NT2/D1 (cell line): ENCODE data around the gene NRBF2.

Experiments used
- DNase-seq: peaks from one replicate; pipeline ENCODE4 v3.0.0-alpha.2; 2011; ENCODE audit warnings: low read depth, low spot score
- H3K27me3 ChIP-seq: 2 replicates; pipeline ENCODE4 v1.6.0; 2011; ENCODE audit warnings: mild to moderate bottlenecking; ENCODE audit not compliant: insufficient read length, insufficient read depth
- H3K36me3 ChIP-seq: 2 replicates; pipeline ENCODE4 v1.6.1; 2011; ENCODE audit warnings: mild to moderate bottlenecking, low read length, mixed read lengths; ENCODE audit not compliant: insufficient read depth, insufficient read length
- H3K4me1 ChIP-seq: 2 replicates; pipeline ENCODE4 v1.5.1; 2011; ENCODE audit not compliant: insufficient read depth, insufficient read length
- H3K4me3 ChIP-seq: 2 replicates; pipeline ENCODE4 v1.5.1; 2011; ENCODE audit warnings: low read depth; ENCODE audit not compliant: insufficient read length
- H3K9ac ChIP-seq: 2 replicates; pipeline ENCODE4 v1.6.0; 2011; ENCODE audit warnings: low read depth; ENCODE audit not compliant: insufficient read length
- H3K9me3 ChIP-seq: 2 replicates; pipeline ENCODE4 v1.5.1; 2011; ENCODE audit warnings: mild to moderate bottlenecking, low read length; ENCODE audit not compliant: insufficient read depth
- SUZ12 ChIP-seq: IDR thresholded peaks from 2 replicates; pipeline ENCODE4 v1.6.1; 2011; ENCODE audit not compliant: insufficient read length, insufficient read depth; ENCODE audit errors: extremely low read depth
- YY1 ChIP-seq: IDR thresholded peaks from 2 replicates; pipeline ENCODE4 v1.6.1; 2011; ENCODE audit not compliant: insufficient read length, insufficient read depth
- ZNF274 ChIP-seq: IDR thresholded peaks from 2 replicates; pipeline ENCODE4 v1.6.1; 2011; ENCODE audit warnings: mild to moderate bottlenecking, low read depth, low read length

NRBF2 gene

GRCh38 chr10:63165249-63165648 is 32.1 kb downstream of the NRBF2 start:
- Histone ChIP-seq H3K36me3 (peaks cover 35% of the 10 kb centered on the region), H3K4me1 (no peaks in the 10 kb centered on the region), H3K27me3 (no peaks in the 10 kb centered on the region), H3K4me3 (no peak overlapping the region), H3K9ac (no peak overlapping the region), H3K9me3 (no peaks in the 10 kb centered on the region)
- TF ChIP-seq ZNF274 (no peak), YY1 (no peak), SUZ12 (no peak)
- DNase-seq, result no peak

- H3K36me3 ChIP-seq, result peaks cover 42% of the 10 kb centered on the region
These were observed 33.7 kb downstream of the NRBF2 start for GRCh38 chr10:63166742-63167258.

GRCh38 chr10:63168821-63169462 is 35.8 kb downstream of the NRBF2 start:
- TF ChIP-seq SUZ12 (no peak), ZNF274 (no peak), YY1 (no peak)
- Histone ChIP-seq H3K36me3 (peaks cover 55% of the 10 kb centered on the region), H3K4me1 (no peaks in the 10 kb centered on the region), H3K9ac (no peak overlapping the region), H3K9me3 (no peaks in the 10 kb centered on the region), H3K27me3 (no peaks in the 10 kb centered on the region), H3K4me3 (no peak overlapping the region)
- DNase-seq, result no peak

More at GRCh38 chr10:63166742-63167258, 33.7 kb downstream of the NRBF2 start:
- H3K9ac ChIP-seq, result no peak overlapping the region
- TF ChIP-seq ZNF274 (no peak), SUZ12 (no peak), YY1 (no peak)
- H3K9me3 ChIP-seq, result no peaks in the 10 kb centered on the region
- peak; percentile 33 for DNase-seq
- H3K27me3 ChIP-seq, result no peaks in the 10 kb centered on the region
- no peak overlapping the region for H3K4me3 ChIP-seq
- H3K4me1 ChIP-seq, result no peaks in the 10 kb centered on the region

DNA sequence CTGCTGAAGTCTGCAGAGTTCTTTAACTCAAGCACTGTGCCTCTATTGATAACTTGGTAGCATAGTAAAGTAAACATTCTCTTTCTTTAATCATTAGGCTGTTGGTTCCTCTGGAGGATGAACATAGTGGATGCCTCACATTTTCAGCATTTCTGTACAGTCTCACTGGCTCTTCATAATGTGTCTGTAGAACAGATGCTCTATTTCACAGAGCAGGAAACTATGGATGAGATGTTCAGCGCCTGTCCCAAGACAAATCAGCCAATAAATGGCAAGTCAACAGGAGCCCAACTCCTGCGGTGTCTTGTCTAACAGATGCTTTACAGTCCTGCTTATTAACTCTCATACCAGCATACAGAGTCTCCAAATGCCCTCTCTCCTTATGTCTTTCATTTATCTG is 36.5 kb downstream of the NRBF2 start:
- no peaks in the 10 kb centered on the region for H3K4me1 ChIP-seq
- H3K9me3 ChIP-seq, result no peaks in the 10 kb centered on the region
- TF ChIP-seq ZNF274 (no peak), YY1 (no peak), SUZ12 (no peak)
- no peaks in the 10 kb centered on the region for H3K27me3 ChIP-seq
- H3K36me3 ChIP-seq, result peaks cover 61% of the 10 kb centered on the region
- DNase-seq, result no peak
- no peak overlapping the region for H3K9ac ChIP-seq
- H3K4me3 ChIP-seq, result no peak overlapping the region

GRCh38 chr10:63171255-63171855 is 38.2 kb downstream of the NRBF2 start:
- no peaks in the 10 kb centered on the region for H3K4me1 ChIP-seq
- no peak overlapping the region for H3K4me3 ChIP-seq
- H3K9ac ChIP-seq, result no peak overlapping the region
- no peaks in the 10 kb centered on the region for H3K27me3 ChIP-seq
- peaks cover 60% of the 10 kb centered on the region for H3K36me3 ChIP-seq
- TF ChIP-seq ZNF274 (no peak), YY1 (no peak), SUZ12 (no peak)
- no peak for DNase-seq
- H3K9me3 ChIP-seq, result no peaks in the 10 kb centered on the region

DNA sequence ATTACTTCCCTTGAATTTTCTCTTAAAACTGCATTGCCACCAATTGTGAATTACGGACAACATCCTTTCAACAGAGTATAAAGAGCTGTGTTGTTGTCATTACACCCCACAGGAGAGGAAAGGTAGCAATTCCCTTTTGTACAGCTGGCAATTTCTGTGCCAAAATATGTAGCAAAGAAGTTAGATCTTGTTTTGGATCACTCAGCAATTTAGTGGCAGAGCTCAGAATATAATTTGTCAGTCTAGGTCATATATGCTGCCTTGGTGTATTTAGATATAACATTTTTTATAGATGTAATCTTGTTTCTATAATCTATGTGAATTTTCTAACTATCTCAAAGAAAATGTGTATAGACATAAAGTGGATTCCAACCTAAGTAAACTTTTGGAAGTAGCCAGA is 38.8 kb downstream of the NRBF2 start:
- no peaks in the 10 kb centered on the region for H3K4me1 ChIP-seq
- H3K27me3 ChIP-seq, result no peaks in the 10 kb centered on the region
- no peaks in the 10 kb centered on the region for H3K9me3 ChIP-seq
- H3K4me3 ChIP-seq, result no peak overlapping the region
- no peak overlapping the region for H3K9ac ChIP-seq
- peaks cover 61% of the 10 kb centered on the region for H3K36me3 ChIP-seq
- no peak for DNase-seq
- TF ChIP-seq SUZ12 (no peak), YY1 (no peak), ZNF274 (no peak)

GRCh38 chr10:63173468-63174232 is 40.5 kb downstream of the NRBF2 start:
- no peaks in the 10 kb centered on the region for H3K9me3 ChIP-seq
- no peak for DNase-seq

More at GRCh38 chr10:63173468-63174232, 40.5 kb downstream of the NRBF2 start:
- Histone ChIP-seq H3K4me3 (no peak overlapping the region), H3K36me3 (peaks cover 64% of the 10 kb centered on the region), H3K27me3 (no peaks in the 10 kb centered on the region), H3K9ac (no peak overlapping the region), H3K4me1 (no peaks in the 10 kb centered on the region)
- no peak for TF ChIP-seq SUZ12
